ENCODE results near the gene NUDT4B.
"Not testable (repeated sequence)": the region's sequence is repeated elsewhere in the genome, so short reads cannot be mapped to it uniquely, and the experiment has no call there.

The NUDT4B gene

DNA sequence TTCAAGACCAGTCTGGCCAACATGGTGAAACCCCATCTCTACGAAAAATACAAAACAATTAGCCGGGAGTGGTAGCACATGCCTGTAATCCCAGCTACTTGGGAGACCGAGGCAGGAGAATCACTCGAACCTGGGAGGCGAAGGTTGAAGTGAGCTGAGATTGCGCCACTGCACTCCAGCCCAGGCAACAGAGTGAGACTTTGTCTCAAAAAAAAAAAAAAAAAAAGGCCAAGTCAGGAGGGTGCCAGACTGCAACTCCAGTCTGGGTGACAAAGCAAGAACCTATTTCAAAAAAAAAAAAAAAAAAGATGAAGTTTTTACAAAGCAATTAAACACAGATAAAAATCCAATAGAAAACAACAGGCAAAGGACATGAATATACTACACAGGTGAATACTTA lies 9.9 kb upstream of the NUDT4B start:
- DNase-seq (ENCODE audit: low read depth): not testable (repeated sequence)

DNA sequence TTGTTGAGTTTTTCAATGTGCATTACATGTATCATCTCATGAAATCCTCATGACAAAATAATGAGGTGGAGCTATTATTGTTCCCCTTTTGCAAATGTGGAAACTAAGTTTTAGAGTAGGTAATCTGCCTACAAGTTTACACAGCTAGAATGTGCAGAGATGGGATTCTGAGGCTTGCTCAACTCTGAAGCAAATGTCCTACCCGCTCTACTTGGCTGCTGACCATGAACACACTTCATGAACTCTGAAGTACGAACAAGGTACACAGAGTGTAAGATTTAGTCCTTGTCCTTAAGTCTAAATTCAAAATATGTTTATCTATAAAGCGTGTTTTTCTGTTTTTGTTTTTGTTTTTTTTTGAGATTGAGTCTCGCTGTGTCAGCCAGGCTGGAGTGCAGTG lies 5.4 kb upstream of the NUDT4B start:
- DNase-seq (ENCODE audit: low read depth): not testable (repeated sequence)

DNA sequence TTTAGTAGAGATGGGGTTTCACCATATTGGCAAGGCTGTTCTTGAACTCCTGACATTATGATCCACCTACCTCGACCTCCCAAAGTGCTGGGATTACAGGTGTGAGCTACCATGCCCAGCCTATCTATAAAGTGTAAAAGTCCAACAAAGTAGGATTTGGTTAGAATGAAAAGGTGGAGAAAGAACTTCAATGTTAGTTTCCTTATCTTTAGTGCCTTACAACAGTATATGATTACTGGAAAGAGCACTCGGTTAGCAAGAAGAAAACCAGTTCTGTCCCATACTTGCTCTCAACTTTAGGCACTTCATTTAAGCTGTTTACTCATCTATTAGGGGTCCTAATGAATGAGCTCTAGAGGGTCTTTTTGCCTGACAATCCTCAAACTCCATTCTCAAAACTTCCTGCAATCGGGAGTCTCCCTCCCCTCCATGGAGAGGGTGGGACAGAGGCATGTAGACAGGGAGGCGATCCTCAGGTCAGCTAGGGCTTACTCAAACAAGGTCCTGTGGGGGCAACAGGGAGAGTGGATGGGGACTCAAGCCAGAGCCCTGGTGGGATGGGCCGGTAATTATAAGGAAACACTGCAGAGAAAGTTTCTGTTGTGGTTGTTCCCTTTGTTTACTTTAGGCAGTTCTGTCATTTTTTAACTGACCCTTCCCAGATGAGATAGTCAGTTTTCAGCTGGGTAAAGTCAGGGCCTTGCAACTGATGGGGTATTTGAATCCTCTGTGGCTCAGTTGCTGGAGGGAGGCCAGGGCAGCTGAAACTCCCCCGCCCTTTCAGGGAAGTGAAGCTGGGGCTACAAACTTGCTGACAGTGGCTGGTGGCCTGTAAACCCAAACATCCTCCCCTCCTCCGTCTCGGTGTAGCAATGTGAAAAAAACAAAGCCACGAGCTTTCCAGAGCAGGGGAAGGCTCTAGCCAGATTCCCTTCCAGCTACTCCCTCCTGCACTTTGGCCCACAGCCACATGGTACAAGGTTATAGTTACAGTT lies 4.6 kb upstream of the NUDT4B start:
- DNase-seq (ENCODE audit: low read depth): not testable (repeated sequence)

DNA sequence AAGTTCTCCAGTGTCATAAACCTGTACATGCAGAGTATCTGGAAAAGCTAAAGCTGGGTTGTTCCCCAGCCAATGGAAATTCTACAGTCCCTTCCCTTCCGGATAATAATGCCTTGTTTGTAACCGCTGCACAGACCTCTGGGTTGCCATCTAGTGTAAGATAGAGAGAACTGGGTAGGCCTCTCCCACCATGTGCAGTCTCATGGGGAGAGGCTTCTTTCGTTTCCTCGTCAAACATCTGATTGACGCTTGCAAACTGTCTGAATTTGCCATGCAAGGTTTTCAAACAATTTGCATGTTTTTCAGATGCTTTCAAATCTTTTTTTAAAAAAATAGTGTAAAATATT lies 734 bp downstream of the NUDT4B start:
- DNase-seq (ENCODE audit: low read depth): not testable (repeated sequence)

DNA sequence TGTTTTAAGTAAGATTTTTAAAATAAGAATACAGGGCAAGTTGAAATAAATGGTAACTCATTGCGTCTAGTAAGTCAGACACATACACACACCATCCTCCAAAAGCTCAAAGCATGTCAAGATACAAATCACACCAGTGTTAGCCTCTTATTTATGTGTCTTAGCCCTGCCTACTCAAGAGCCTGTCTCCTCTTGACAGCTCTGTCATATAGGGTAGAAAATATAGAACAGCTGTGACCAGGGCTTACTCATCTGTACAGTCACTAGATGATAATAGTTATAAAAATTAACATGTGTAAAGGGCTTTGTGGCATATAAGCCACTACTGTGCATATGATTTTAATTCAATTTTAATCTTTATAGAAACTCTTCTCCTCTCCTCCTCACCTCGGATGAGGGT lies 7.7 kb downstream of the NUDT4B start:
- DNase-seq (ENCODE audit: low read depth): not testable (repeated sequence)

DNA sequence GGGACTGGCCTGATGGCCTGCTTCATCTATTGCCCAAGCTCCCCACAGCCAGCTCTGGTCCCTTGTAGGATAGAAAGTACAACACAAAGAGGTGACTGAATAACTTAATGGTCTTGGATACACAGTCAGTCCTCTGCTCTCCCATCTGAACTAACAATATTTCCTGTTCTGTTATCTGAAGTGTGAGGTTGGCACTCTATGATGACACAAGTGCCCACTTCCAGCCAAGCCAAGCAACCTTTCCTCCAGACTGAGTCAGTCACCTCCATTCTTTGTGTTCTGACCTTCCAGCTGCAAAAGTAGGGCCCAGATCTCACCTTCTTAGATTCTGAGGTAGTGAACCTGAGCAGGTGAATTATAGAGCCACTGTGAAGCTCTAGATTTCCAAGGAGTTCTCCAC lies 8.9 kb downstream of the NUDT4B start:
- DNase-seq (ENCODE audit: low read depth): not testable (repeated sequence)

DNA sequence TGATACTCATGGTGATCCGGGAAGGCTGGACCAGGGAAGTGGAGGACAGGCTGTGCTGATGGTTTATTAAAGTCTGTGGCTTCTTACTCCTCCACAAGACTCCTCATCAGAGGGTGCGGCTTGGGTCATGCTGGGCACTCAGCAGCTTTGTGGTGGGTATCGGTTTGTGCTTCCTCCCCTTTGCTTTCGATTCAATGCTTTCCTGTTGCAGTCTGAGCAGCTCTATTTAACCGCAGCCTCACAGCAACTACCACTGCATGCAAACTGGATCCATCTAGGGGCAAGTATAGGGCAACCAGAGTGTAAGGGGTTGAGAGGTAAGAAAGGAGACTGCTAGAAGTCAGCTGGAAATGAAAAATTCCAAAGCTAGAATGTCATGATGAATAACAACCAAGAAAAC lies 9.8 kb downstream of the NUDT4B start:
- DNase-seq (ENCODE audit: low read depth): not testable (repeated sequence)

DNA sequence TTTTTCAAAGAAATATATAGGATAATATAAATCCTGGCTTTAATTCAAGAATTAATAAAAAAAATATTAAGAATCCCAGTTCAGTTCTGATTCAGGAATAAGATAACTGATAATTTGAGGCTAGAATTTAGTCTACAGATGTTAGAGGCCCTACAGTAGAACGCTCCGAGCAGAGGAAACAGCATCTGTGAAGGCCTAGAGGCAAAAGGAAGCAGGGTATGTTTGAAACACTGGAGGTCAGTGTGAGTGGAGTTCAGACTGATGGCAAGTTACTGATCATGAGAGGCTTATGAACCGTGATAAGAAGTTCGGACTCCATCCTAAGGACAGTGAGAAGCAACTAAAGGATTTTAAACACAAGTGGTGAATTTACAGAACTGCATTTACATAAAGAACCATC lies 10.4 kb downstream of the NUDT4B start:
- not testable (repeated sequence) for DNase-seq (ENCODE audit: low read depth)

DNA sequence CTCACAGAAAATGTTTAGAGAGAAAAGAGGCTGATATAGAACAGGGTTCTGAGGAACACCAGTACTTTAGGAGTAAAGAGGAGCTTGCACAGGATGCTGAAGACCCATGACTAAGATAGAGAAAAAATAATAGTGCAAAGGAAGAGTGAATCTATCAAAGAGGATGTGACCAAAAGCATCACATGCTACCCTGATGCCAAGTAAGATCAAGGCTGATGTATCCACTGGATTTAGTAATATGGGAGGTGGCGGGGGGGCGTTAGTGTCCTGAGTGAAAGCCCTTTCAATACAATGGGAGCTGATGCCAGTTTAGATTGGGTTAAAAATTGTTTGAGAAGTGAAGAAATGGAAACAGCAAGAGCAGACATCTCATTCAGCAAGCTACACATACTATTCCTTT lies 11.2 kb downstream of the NUDT4B start:
- DNase-seq (ENCODE audit: low read depth): not testable (repeated sequence)

DNA sequence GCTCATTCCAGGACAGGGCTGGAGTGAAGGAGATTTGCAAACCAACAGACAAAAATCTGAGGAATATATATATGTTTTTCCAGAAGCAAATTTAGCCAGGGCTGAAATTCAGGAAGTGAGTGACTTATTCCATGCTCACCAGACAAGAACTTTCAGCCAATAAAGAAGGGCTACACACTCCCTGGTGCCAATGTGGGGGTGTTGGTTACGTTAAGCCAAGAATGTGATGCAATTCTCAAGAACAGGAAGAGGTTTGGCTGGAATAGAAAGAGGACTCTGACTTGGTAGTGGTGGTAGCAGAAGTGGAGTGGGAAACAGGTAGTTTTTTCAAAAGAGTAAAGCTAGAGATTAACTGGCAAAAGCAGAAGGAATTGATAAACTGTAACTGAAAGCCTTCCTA lies 11.6 kb downstream of the NUDT4B start:
- DNase-seq (ENCODE audit: low read depth): not testable (repeated sequence)

DNA sequence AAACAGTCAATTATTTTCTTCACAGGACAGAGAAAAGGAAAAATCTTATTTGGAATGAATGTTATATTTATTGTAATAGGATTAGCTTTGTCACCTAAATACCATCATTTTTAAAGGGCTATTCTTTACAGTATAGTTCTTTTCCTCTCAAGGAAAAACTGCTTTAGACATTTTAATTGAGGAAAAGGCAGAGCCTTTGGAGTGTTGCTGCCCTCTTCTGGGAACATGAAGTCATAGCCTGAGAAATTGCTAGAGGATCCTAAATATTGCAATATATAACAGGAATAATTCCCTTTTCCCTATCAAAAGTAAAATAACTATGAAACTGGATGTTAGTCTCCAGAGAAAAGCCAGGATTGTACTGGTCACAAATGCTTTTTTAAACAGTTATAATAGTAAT lies 12.8 kb downstream of the NUDT4B start:
- DNase-seq (ENCODE audit: low read depth): not testable (repeated sequence)

DNA sequence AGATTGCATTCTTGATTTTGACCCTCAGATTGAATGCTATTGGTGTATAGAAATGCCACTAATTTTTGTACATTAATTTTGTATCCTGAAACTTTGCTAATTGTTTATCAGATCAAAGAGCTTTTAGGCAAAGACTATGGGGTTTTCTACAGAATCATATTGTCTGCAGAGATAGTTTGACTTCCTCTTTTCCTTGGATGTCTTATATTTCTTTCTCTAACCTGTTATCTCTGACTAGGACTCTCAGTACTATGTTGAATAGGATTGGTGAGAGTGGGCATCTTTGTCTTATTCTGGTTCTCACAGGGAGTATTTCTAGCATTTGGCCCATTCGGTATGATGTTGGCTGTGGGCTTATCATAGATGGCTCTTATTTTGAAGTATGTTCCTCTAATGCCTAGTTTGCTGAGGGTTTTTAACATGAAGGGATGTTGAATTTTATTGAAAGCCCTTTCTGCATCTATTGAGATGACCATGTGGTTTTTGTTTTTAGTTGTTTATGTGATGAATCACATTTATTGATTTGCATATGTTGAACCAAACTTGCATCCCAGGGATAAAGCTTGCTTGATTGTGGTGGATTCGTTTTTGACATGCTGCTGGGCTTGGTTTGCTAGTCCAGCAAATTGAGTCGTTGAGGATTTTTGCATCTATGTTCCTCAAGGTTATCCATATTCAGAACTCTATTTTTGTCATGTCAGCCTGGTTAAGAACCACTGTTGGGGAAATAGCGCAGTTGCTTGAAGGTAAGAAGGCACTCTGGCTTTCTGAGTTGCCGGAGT lies 16.9 kb downstream of the NUDT4B start:
- DNase-seq (ENCODE audit: low read depth): not testable (repeated sequence)

DNA sequence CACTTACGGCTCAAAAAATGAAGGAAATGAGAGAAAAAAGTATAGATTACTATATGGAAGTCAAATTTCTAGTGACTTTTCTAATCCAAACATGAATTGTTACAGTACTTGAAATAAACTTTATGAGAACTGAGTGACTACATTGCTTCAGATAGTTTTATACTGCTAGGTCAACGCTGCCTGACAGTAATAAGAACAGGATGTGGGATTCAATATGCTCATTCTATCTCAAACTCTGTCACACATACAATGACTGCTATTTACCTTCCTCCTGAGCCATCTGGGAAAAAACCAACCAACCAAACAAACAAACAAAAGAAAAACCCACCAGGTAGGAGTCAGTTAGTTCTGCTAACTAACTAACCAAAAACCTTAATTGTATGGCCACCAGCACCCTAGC lies 20.0 kb downstream of the NUDT4B start:
- DNase-seq (ENCODE audit: low read depth): not testable (repeated sequence)

DNA sequence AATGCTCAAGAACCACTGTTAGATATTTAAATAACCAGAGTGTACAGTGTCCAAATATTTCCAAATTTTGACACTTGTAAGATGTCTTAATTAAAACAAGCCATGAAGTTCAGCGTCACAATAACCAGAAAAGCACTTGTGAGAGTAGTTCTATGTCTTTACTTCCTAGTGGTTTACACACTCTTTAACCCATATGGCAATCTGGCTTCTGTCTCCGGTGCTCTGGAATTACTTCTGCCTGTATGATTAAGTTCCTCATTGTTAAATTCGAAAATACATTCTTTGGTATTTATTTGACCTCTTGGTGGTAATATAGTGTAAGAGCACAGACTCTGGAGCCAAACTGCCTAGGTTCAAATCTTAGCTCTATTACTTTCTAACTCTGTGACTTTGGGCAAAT lies 20.9 kb downstream of the NUDT4B start:
- DNase-seq (ENCODE audit: low read depth): not testable (repeated sequence)

DNA sequence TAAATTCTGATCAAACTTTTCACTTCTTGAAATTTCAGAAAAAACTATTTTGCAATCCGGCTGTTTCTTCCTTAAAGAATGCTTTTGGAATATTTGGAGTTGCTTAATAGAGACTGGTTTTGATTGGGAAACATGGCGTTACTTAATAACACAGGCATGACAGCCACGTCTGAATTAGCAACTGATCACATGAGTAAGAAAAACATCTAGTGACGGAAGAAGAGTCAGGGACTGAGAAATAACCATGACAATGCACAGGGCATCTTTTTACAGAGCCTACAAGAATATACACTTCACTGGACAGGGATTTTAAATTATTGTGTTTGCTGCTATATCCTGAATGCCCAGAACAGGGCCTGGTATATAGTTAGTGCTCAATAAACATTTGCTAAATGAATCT lies 25.1 kb downstream of the NUDT4B start:
- DNase-seq (ENCODE audit: low read depth): not testable (repeated sequence)

DNA sequence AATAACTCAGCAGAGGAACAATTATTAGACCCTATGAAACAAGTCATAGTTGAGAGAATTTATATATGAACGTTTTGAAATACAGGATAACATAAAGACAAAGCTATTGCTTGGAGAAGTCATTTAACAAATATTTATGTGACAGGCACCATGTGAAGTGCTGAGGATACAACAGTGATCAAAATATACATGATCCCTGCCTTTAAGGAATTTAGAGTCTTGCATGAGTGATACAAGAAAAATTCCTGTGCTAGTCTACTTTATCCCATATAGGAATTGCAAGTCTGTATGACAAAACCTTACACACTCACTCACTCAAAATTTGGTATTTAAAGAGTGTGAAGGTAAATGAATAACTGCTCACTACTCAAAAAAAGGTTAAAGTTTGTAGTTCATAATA lies 25.5 kb downstream of the NUDT4B start:
- DNase-seq (ENCODE audit: low read depth): not testable (repeated sequence)

DNA sequence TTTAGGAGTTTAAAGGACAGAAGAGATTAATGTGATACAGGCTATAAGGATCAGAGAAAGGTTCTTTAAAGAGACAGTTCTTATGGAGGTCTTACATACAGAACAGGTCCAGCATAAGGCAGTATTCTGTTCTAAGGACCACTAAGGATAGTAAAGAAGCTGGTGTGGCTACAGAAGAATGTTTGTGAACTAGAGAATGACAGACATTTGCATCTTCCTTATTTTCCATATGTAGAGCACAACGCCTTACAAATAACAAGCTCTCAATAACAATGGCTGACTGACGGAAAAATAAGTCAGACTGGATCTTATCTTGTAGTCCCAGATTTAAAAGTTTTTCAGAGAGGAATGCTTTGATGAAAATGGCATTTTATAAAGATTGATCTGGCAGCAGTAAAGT lies 26.7 kb downstream of the NUDT4B start:
- DNase-seq (ENCODE audit: low read depth): not testable (repeated sequence)

DNA sequence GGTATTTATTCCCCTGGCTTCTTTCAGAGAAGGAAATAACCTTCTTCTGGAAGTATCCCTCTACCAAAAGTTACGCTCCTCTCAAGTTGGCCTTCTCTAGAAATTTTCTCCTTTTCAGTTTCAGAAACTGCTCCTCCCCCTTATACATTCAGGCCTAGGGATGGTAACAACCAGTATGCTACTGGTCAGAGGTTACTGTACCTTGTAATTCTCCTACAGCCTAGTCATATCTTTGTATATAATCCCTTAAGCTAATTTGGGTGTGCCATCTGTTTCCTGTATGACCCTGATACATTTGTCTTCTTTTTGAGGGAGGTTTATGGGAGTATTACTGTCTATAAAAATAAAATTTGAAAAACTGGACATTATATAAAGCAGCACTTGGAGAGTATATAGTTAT lies 29.1 kb downstream of the NUDT4B start:
- not testable (repeated sequence) for DNase-seq (ENCODE audit: low read depth)

DNA sequence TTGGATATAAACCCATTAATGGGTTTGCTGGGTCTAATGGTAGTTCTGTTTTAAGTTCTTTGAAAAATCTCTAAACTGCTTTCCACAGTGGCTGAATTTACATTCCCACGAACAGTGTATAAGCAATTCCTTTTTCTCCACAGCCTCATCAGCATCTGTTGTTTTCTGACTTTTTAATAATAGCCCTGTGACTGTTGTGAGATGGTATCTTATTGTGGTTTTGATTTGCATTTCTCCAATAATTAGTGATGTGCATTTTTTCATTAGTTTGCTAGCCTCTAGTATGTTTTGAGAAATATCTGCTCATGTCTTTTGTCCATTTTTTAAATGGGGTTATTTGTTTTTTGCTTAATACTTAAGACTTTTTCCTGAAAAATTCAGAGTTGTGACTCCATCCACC lies 31.8 kb downstream of the NUDT4B start:
- not testable (repeated sequence) for DNase-seq (ENCODE audit: low read depth)

DNA sequence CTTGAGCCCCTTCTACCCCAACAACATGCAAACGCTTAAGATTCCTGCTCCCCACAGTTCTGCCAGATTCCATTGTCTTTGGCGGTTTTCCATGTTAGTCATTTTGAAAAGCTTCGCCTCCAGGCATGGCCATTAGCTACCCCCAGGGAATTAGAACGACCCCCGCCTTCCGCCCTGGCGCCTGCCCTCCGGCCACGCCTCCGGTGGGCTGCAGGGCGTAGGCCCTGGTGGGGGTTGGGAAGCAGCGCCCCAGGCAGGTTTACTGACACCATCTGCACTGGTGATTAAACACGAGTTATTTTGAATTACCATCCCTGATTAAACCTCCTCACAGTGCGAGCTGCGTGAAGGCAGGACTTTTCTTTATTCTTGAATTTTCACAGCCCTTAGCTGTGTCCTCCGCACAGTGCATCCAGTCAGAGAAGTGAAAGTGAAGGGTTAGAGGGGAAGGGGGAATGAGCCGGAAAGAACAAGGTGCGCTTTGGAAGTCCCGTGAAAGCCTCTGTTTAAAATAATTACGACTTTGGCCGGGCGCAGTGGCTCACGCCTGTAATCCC lies 43.0 kb downstream of the NUDT4B start:
- not testable (repeated sequence) for DNase-seq (ENCODE audit: low read depth)

DNA sequence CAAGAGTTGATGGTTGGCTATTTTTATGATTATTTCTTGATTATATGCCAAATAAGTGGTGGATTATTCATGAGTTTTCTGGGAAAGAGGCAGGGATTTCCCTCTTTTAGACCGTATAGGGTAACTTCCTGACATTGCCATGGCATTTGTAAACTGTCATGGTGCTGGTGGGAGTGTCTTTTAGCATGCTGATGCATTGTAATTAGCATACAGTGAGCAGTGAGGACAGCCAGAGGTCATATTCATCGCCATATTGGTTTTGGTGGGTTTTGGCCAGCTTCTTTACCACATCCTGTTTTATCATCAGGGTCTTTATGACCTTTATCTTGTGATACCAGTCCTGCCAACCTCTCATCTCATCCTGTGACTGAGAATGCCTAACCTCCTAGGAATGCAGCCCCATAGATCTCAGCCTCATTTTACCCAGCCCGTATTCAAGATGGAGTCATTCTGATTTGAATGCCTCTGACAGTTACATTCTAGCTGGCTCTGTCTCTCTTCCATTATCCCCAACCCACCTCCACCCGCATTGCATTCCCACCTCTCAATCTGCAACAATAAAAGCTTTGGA lies 45.3 kb downstream of the NUDT4B start:
- DNase-seq (ENCODE audit: low read depth): not testable (repeated sequence)

Data from GM04504 (cell line).